H1 (cell line): ENCODE results near the gene NT5C.
A peak's percentile ranks its signal among the peaks of the same experiment; 100 is the strongest.

Experiments
- BRCA1 ChIP-seq: IDR thresholded peaks from 2 replicates; pipeline ENCODE4 v1.6.1; 2012; ENCODE audit warnings: low read depth, low read length, improper control_type of control experiment
- EZH2 ChIP-seq: fragments of 200-600 bp; sonication (generic); IDR thresholded peaks from 2 replicates; pipeline ENCODE4 v1.7.1; 2012; ENCODE audit warnings: low read depth, mild to moderate bottlenecking, moderate library complexity, low read length, inconsistent platforms; ENCODE audit not compliant: severe bottlenecking
- JUN ChIP-seq: IDR thresholded peaks from 2 replicates; pipeline ENCODE4 v1.6.1; 2011; ENCODE audit warnings: low read depth, mild to moderate bottlenecking, improper control_type of control experiment, low read length
- JUND ChIP-seq: IDR thresholded peaks from 2 replicates; pipeline ENCODE4 v1.6.1; 2011; ENCODE audit warnings: mild to moderate bottlenecking, improper control_type of control experiment, low read length
- POLR2A ChIP-seq, 2 experiments: IDR thresholded peaks; 1 replicate in 1 of 2; 2 replicates in 1 of 2; pipeline ENCODE4 v1.6.1; 2011; ENCODE audit warnings: low read depth in 2 of 2, low read length in 2 of 2, mild to moderate bottlenecking in 2 of 2; ENCODE audit errors: control extremely low read depth in 1 of 2
- RAD21 ChIP-seq, 2 experiments: IDR thresholded peaks in 1 of 2; conservative IDR thresholded peaks in 1 of 2; 2 replicates each; pipeline ENCODE4 v1.6.1; 2011; ENCODE audit warnings: low read depth in 2 of 2, low read length in 2 of 2, improper control_type of control experiment in 1 of 2, inconsistent platforms in 1 of 2, mild to moderate bottlenecking in 1 of 2, moderate library complexity in 1 of 2
- TAF7 ChIP-seq: optimal IDR thresholded peaks from 2 replicates; pipeline ENCODE3; 2011; ENCODE audit warnings: low read depth, mild to moderate bottlenecking, inconsistent platforms, low read length, moderate library complexity, borderline replicate concordance
- TF ChIP-seq, protein P1 (sequence below), 3 experiments: IDR thresholded peaks; 1 replicate in 2 of 3; 2 replicates in 1 of 3; pipeline versions ENCODE4 v1.5.1 to v1.6.1; 2011; ENCODE audit warnings: low read length in 3 of 3, mild to moderate bottlenecking in 3 of 3, inconsistent platforms in 2 of 3, low read depth in 1 of 3, moderate library complexity in 1 of 3; ENCODE audit not compliant: insufficient read depth in 1 of 3; ENCODE audit errors: control extremely low read depth in 1 of 3
- TF ChIP-seq, protein P2 (sequence below): IDR thresholded peaks from 2 replicates; pipeline ENCODE4 v1.6.1; 2011; ENCODE audit warnings: low read depth, mild to moderate bottlenecking, low read length; ENCODE audit not compliant: insufficient read depth

DNA sequence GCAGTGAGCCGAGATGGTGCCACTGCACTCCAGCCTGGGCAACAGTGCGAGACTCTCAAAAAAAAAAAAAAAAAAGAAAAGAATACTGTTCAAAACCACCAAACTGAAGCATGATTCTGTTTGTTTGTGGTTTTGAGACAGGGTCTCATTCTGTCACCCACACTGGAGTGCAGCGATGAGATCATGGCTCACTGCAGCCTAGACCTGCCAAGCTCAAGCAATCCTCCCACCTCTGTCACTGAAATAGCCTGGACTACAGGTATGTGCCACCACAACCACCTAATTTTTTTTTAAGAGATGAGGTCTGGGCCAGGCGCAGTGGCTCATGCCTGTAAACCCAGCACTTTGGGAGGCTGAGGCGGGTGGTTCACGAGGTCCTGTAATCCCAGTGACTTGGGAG lies 46.9 kb upstream of the NT5C start:
- TF ChIP-seq TAF7 (no peak), POLR2A (IDR thresholded peaks at IDR 0.05; ENCODE audit: control extremely low read depth in 1 of 2, low read depth in 2 of 2, low read length in 2 of 2) (0 out of 3 replicates have a peak, but pooled peaks of 1 of the 2 experiments have one; percentile 23), EZH2 (no peak), RAD21 (IDR thresholded peaks at IDR 0.05 in 1 of 2, conservative IDR thresholded peaks at IDR 0.05 in 1 of 2; ENCODE audit: low read depth in 2 of 2, low read length in 2 of 2) (no peak), JUN (no peak), BRCA1 (no peak), JUND (no peak)
- TF ChIP-seq, protein P1, sequence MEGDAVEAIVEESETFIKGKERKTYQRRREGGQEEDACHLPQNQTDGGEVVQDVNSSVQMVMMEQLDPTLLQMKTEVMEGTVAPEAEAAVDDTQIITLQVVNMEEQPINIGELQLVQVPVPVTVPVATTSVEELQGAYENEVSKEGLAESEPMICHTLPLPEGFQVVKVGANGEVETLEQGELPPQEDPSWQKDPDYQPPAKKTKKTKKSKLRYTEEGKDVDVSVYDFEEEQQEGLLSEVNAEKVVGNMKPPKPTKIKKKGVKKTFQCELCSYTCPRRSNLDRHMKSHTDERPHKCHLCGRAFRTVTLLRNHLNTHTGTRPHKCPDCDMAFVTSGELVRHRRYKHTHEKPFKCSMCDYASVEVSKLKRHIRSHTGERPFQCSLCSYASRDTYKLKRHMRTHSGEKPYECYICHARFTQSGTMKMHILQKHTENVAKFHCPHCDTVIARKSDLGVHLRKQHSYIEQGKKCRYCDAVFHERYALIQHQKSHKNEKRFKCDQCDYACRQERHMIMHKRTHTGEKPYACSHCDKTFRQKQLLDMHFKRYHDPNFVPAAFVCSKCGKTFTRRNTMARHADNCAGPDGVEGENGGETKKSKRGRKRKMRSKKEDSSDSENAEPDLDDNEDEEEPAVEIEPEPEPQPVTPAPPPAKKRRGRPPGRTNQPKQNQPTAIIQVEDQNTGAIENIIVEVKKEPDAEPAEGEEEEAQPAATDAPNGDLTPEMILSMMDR (IDR thresholded peaks at IDR 0.05; ENCODE audit: control extremely low read depth in 1 of 3, insufficient read depth in 1 of 3, low read depth in 1 of 3, low read length in 3 of 3) = no peak
- TF ChIP-seq, protein P2, sequence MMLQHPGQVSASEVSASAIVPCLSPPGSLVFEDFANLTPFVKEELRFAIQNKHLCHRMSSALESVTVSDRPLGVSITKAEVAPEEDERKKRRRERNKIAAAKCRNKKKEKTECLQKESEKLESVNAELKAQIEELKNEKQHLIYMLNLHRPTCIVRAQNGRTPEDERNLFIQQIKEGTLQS = no peak
